Psoas muscle (tissue), 8 donors: ENCODE data around the gene GRM4. TPM values are rescaled to one million over a fixed set of nuclear protein-coding genes. Genes with fewer than 3 reads are reported as not detected.

ENCODE experiments used
- ATAC-seq, 4 donors: fragments of 200-7000 bp; cut with Tn5 transposase; one replicate each; pipeline ENCODE4 v1.9.1; 2020; ENCODE audit warnings: moderate library complexity in 3 of 4, mild to moderate bottlenecking in 2 of 4
- DNase-seq, 2 donors: peaks; one replicate each; pipeline ENCODE4 v3.0.0-alpha.2; 2020
- H3K27ac ChIP-seq: fragments of 200-600 bp; one replicate; pipeline ENCODE4 v1.8.0; 2022
- H3K27me3 ChIP-seq, 3 donors: fragments of 200-600 bp in 1 of 3; one replicate each; pipeline versions ENCODE4 v1.6.1 to v1.8.0; 2013 to 2022; ENCODE audit warnings: low read length in 2 of 3, mild to moderate bottlenecking in 2 of 3, moderate library complexity in 1 of 3; ENCODE audit not compliant: insufficient read depth in 3 of 3
- H3K36me3 ChIP-seq, 2 donors: fragments of 200-600 bp in 1 of 2; one replicate each; pipeline versions ENCODE4 v1.6.1 to v1.8.0; 2013 to 2022; ENCODE audit warnings: low read depth in 1 of 2, mild to moderate bottlenecking in 1 of 2, moderate library complexity in 1 of 2; ENCODE audit not compliant: insufficient read depth in 1 of 2
- H3K4me1 ChIP-seq: fragments of 200-600 bp; one replicate; pipeline ENCODE4 v1.8.0; 2022
- H3K4me3 ChIP-seq: fragments of 200-600 bp; one replicate; pipeline ENCODE4 v1.8.0; 2022; ENCODE audit warnings: mild to moderate bottlenecking
- H3K9me3 ChIP-seq: fragments of 200-600 bp; one replicate; pipeline ENCODE4 v1.8.0; 2022
- CTCF ChIP-seq: fragments of 200-600 bp; IDR thresholded peaks from one replicate; pipeline ENCODE4 v1.8.0; 2022; ENCODE audit warnings: antibody characterized with exemption
- WGBS, 3 donors: extraction: QIAGEN DNeasy Blood & Tissue Kit; methylation state at CpG; one replicate each; pipeline versions ENCODE4 v1.1.6 to v1.1.7; 2013; 5-methylcytosine and 5-hydroxymethylcytosine counted together
- intact Hi-C, 2 donors: fragments of 100-400 bp; cut with DNase I; formaldehyde crosslinking; loops; one replicate each; pipeline versions ENCODE4 v1.11.0 to v1.14.2; 2022
- polyA plus RNA-seq, 3 donors: library from polyadenylated mRNA; stranded (reverse); fragments of 200-250 nt; gene quantifications; one replicate each; pipeline ENCODE4 v1.2.3, GENCODE V29; 2013
- total RNA-seq, 4 donors: library from RNA; stranded (reverse); fragmentation: NEBNext Ultra II Directional in 2 of 4; extraction: Animal tissue kit (Norgen Biotek cat#: 25700) in 2 of 4; gene quantifications; one replicate each; pipeline versions ENCODE4 v1.2.1 to v1.2.4, GENCODE V29; 2021 to 2023
- donor health status: healthy with polysubstance abuse.
- donor health status: DM: no; HTN: no; CAD: no; lungs with moderate emphysema.
- donor health status: Bipolar disorder and iron deficiency.
- donor health status: healthy.
- donor health status: DM: yes; HTN: yes; CAD: no.
- donor health status: DM: no; HTN: no; CAD: no.
- donor health status: DM: no; HTN: no; CAD: no.
- donor health status: DM: yes; HTN: yes; CAD: no.

The GRM4 gene
- total and polyA plus RNA-seq, 7 donors, result 0.07 to 0.39 (median 0.14) TPM; not detected in 4

- Histone ChIP-seq H3K4me1 (no peaks in the 10 kb centered on the region), H3K27ac (no peak overlapping the region), H3K36me3 (no peaks in the 10 kb centered on the region), H3K4me3 (no peak overlapping the region), H3K9me3 (no peaks in the 10 kb centered on the region), H3K27me3 (peaks cover 0 to 5% (median 3%) of the 10 kb centered on the region in 3 donors)
- DNase-seq (no peak), ATAC-seq (peak; percentile 52 to 69 (median 62))
- WGBS, 3 donors, result 30 to 40% (median 31%) methylated on average over 13 of the region's 13 CpGs
- no peak for TF ChIP-seq CTCF
- intact Hi-C loops, result no loop called here
These were observed 162.7 kb downstream of the GRM4 start for GRCh38 chr6:33983109-33983716.

DNA sequence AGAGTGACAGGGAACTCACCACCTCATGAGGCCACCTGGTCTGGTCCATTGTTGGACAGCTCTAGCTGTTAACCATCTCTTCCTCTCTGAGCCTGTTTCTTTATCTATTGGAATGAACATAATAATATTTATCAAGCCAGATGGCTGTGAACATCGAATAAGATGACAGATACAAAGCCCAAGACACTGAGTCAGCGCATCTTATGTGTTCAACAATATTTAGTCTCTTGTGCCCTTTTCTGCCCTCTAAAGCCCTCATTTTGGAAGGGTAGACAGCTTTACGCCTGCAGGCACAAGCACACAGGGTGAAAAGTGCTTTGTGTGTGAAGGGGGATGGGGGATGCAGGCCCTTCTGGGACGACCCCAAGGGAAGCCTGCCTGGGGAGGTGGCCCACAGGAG, 164.0 kb downstream of the GRM4 start:
- TF ChIP-seq CTCF, result no peak
- ATAC-seq (no peak), DNase-seq (no peak)
- no peak overlapping the region for H3K27ac ChIP-seq
- peaks cover 0 to 12% (median 3%) of the 10 kb centered on the region in 3 donors for H3K27me3 ChIP-seq
- WGBS, 3 donors, result 73 to 84% (median 80%) methylated on average over 4 of the region's 4 CpGs
- H3K4me3 ChIP-seq, result no peak overlapping the region
- no peaks in the 10 kb centered on the region for H3K4me1 ChIP-seq
- no peaks in the 10 kb centered on the region for H3K9me3 ChIP-seq
- intact Hi-C loops, result no loop called here
- H3K36me3 ChIP-seq, result no peaks in the 10 kb centered on the region

DNA sequence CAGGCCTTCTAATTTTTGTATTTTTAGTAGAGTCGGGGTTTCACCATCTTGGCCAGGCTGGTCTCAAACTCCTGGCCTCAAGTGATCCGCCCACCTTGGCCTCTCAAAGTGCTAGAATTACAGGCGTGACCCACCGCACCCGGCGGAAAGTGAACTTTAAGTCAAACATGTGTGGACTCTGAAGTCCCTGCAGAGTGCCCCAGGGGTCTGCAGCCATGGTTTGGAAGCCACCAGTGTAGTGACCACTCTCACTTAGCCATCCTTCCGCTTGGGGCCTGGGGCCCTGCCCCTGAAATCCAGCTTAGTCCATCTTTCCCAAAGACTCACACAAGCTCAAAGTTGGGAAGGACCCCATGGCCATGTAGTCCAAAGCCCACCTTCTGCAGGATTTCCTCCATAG, 164.5 kb downstream of the GRM4 start:
- DNase-seq, result no peak
- TF ChIP-seq CTCF, result no peak
- WGBS, 3 donors, result 83 to 90% (median 89%) methylated on average over 7 of the region's 7 CpGs

DNA sequence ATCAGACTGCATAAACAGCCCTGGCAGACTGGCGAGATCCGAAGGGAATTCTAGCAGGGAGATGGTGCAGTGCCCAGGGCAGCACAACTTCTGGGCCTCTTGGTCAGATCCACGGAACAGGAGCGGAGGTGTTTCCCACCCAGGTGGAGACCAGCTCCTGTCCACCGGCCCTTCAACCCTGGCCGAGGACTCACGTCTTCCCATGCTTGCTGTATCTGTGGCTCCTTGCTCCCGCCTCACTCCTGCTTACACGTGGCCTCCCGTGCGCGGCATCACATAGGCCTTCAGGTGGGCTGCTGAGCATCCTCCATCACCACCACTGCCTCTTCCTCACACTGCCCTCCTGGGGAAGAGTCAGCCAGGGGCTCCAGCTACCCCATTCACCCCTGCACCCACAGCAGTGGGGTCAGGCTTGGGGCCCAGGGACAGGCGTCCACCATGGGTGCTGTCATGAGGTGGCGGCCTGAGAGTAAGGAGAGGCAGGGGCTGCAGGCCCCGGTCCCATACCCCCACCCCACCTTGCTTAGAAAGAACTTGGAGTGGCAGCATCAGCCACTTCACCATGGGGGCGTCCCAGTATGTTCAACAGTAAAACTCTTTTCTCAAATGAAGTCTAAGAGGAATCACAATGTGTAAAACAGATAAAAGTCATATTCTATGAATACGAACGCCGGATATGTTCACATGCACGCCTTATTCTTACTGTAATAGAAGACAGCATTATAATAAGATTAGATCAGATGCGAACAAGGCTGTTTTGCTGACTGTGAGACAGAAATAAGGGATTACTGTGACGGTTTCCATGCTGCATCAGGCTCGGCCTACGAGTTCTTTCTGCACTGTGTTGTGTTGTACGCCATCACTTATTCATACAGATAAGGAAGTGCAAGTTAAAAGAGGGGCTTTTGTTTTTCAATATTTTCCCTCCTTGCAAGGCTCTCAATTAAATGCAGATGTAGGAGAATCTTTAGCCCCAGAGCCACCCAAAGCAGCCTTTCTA, 165.4 kb downstream of the GRM4 start:
- H3K36me3 ChIP-seq, result no peaks in the 10 kb centered on the region
- peaks cover 0 to 26% (median 9%) of the 10 kb centered on the region in 3 donors for H3K27me3 ChIP-seq
- H3K27ac ChIP-seq, result no peak overlapping the region
- H3K4me1 ChIP-seq, result no peaks in the 10 kb centered on the region
- 81 to 83% (median 83%) methylated on average over 25 of the region's 25 CpGs for WGBS, 3 donors
- no peak for TF ChIP-seq CTCF
- no peaks in the 10 kb centered on the region for H3K9me3 ChIP-seq
- H3K4me3 ChIP-seq, result no peak overlapping the region
- DNase-seq (no peak), ATAC-seq (no peak)
- intact Hi-C loops, result no loop called here

More for the DNA sequence above, 164.5 kb downstream of the GRM4 start:
- no peak overlapping the region for H3K27ac ChIP-seq
- H3K4me1 ChIP-seq, result no peaks in the 10 kb centered on the region
- no peaks in the 10 kb centered on the region for H3K36me3 ChIP-seq
- peaks cover 0 to 17% (median 7%) of the 10 kb centered on the region in 3 donors for H3K27me3 ChIP-seq
- intact Hi-C loops, result no loop called here
- no peak overlapping the region for H3K4me3 ChIP-seq
- ATAC-seq, result no peak
- H3K9me3 ChIP-seq, result no peaks in the 10 kb centered on the region
